GM12878 (cell line): ENCODE data around the gene CRYAB.

Source experiments
- EP300 ChIP-seq, 2 experiments: fragments of 150-350 bp in 1 of 2; IDR thresholded peaks; 2 replicates each; pipeline ENCODE4 v1.6.1; 2011 to 2012; ENCODE audit warnings: low read depth in 2 of 2, low read length in 2 of 2, borderline replicate concordance in 1 of 2, improper control_type of control experiment in 1 of 2, inconsistent platforms in 1 of 2; ENCODE audit not compliant: control insufficient read depth in 1 of 2
- EZH2 ChIP-seq: IDR thresholded peaks from 2 replicates; pipeline ENCODE4 v1.6.1; 2012; ENCODE audit warnings: low read depth, mild to moderate bottlenecking, control low read depth, inconsistent platforms, low read length, borderline replicate concordance; ENCODE audit not compliant: control insufficient read depth
- NRF1 ChIP-seq: conservative IDR thresholded peaks from 2 replicates; pipeline ENCODE4 v1.6.1; 2011; ENCODE audit warnings: mild to moderate bottlenecking, low read depth, low read length, improper control_type of control experiment
- PAX5 ChIP-seq: IDR thresholded peaks from 2 replicates; pipeline ENCODE4 v1.6.1; 2011; ENCODE audit warnings: low read depth, low read length, borderline replicate concordance
- POLR2A ChIP-seq: IDR thresholded peaks from 2 replicates; pipeline ENCODE4 v1.6.1; 2011; ENCODE audit warnings: low read depth, mild to moderate bottlenecking, low read length
- RAD51 ChIP-seq: fragments of 450-650 bp; IDR thresholded peaks from 2 replicates; pipeline ENCODE4 v1.6.1; 2016; ENCODE audit warnings: moderate library complexity, mild to moderate bottlenecking, inconsistent platforms
- SP1 ChIP-seq: IDR thresholded peaks from one replicate; pipeline ENCODE4 v1.6.1; 2011; ENCODE audit warnings: low read depth, low read length
- TAF1 ChIP-seq: IDR thresholded peaks from 2 replicates; pipeline ENCODE4 v1.6.1; 2011; ENCODE audit warnings: mild to moderate bottlenecking, low read depth, low read length, borderline replicate concordance

DNA sequence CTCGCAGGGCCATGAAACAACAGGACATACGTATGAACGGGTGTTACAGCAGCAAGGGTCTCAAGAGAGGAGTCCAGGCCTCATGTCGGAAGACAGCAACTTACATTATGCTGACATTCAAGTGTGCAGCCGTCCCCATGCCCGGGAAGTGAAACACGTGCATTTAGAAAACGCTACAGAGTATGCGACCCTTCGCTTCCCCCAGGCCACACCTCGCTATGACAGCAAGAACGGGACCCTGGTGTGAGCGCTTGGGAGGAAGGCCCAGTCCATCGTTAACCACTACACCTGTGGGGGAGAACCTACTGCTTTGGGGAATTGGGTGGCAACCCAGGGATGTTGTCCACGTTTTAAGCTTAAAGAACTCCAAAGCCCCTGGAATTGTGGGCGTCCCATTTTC is 14.4 kb upstream of the CRYAB start:
- no peak for TF ChIP-seq NRF1
- no peak for TF ChIP-seq RAD51
- no peak for TF ChIP-seq POLR2A
- TF ChIP-seq EZH2, result no peak
- no peak for TF ChIP-seq EP300 (IDR thresholded peaks at IDR 0.05; ENCODE audit: borderline replicate concordance in 1 of 2, control insufficient read depth in 1 of 2, low read depth in 2 of 2, low read length in 2 of 2)
- TF ChIP-seq PAX5, result no peak
- no peak for TF ChIP-seq SP1
- no peak for TF ChIP-seq TAF1
